GM18505 (cell line): ENCODE measurements around the gene SP2.

ENCODE experiments used
- ATAC-seq: cut with Tn5 transposase; IDR thresholded peaks from one replicate; pipeline ENCODE4 v1.9.1; 2021; ENCODE audit not compliant: unreplicated experiment
- POLR2A ChIP-seq: IDR thresholded peaks from 4 replicates; pipeline ENCODE4 v1.6.1; 2011; ENCODE audit warnings: borderline replicate concordance; ENCODE audit not compliant: insufficient read depth, insufficient read length; ENCODE audit errors: extremely low read depth

Gene SP2

DNA sequence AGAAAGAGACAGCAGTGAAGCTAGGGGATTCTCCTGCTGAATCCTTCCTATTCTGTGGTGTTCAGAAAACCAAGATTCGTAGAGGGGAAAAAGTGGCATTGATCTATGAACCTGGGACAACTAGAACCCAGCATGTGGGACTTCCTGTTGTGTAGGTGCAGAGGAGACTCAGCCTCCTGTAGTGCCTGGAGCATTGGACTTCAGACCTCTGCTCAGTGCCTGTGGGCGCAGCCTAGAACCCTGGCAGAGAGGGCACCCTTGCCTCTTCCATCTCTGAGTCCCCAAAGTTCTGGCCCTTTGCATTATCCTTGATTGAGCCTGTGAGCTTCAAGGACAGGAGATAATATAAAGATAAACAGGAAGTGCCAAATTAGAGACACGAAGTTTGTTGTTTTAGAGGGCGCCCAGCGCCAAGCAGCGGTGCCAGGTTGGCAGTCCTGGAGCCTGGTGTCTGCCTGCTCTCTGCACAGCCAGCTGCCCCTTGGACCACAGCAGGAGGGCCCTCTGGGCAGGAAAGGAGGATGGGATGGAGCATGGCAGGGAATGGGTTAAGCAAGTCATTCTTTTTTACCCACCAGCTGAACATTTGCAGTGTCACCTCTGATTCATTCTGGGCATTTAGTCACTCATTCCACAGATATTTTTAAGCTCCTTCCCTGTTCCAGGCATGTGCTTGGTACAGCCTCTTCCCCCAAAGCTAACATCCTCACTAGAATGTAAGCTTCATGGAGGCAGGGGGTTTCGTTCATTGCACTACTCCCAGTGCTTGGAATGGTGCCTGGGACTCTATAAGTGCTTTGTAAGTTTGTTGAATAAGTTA lies 33.2 kb upstream of the SP2 start:
- ATAC-seq = no peak
- TF ChIP-seq POLR2A = no peak

- ATAC-seq = no peak
- TF ChIP-seq POLR2A = no peak
Observed at GRCh38 chr17:47864791-47865216, 31.2 kb upstream of the SP2 start.

- no peak for ATAC-seq
- no peak for TF ChIP-seq POLR2A
Observed at GRCh38 chr17:47866941-47867340, 29.1 kb upstream of the SP2 start.

DNA sequence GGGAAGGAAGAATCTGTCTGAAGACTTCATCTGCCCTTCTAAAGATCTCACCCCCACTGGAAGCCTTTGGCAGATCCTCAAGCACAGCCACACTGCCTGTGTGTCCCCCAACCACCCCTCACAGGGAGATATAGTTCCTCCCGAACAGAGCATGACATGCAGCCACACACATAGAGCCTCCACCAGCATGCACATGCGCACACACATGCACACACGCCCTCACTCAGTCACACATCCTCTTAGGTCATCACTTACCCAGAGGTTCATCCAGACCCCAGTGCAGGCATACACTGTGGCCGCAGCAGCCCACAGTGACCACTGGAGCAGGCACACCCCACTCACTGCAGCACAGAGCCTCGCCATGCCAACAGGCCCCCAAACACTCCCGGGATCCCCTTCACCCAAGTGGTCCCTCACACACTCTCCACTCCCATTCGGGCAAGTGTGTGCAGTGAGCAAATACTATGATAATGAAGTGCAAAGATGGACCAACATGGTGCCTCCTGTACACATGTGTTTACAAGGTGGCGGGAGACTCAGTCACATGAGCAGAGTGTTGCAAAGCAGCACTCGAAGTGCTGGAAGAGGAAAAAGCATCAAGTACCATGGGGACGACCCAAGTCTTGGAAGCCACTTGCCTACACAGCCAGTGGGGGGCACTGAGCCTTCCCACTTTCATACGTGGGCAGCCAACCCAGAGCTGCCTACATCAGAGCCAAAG lies 28.1 kb upstream of the SP2 start:
- ATAC-seq = no peak
- TF ChIP-seq POLR2A = no peak

GRCh38 chr17:47869114-47869513 lies 26.9 kb upstream of the SP2 start:
- ATAC-seq = no peak
- no peak for TF ChIP-seq POLR2A

DNA sequence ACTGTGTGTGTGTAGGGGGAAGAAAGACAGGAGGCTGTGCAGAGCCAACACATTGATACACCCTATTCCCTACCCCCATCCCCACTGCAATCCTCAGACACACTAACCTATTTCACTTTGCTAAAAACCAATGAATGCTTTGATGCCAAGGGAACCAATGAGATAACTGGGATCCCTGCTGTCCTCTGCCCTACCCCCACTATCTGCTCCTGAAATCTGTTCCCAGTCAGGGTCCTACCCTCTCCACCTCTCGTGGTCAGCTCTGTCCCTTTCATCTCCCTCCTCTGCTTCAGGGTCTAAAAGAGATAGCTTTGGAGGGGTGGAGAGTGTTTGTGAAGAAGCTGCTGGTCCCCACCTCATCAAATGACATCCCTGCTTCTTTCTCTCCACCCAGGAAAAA lies 26.0 kb upstream of the SP2 start:
- TF ChIP-seq POLR2A = no peak
- no peak for ATAC-seq

DNA sequence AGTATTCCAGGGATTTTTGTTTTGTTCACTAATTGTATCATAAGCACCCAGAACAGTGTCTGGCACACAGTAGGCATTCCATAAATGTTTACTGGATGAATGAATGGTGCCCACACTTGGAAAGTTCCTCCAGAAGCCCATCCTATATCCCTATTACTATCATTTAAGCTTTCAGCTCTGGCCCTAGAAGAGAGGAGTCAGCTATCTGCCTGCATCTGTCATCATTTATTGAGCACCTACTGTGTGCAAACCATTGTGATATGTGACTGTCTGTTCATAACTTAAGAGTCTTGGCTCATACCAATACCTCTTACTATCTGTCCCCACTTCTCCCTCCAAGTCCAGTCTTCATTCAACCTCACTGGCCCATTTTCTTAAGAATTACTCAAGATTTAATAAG lies 25.0 kb upstream of the SP2 start:
- ATAC-seq = no peak
- TF ChIP-seq POLR2A = no peak

- ATAC-seq = no peak
- TF ChIP-seq POLR2A = no peak
Observed at GRCh38 chr17:47872019-47872650, 23.9 kb upstream of the SP2 start.

- TF ChIP-seq POLR2A = no peak
- ATAC-seq = no peak
Observed at GRCh38 chr17:47872651-47873161, 23.3 kb upstream of the SP2 start.

DNA sequence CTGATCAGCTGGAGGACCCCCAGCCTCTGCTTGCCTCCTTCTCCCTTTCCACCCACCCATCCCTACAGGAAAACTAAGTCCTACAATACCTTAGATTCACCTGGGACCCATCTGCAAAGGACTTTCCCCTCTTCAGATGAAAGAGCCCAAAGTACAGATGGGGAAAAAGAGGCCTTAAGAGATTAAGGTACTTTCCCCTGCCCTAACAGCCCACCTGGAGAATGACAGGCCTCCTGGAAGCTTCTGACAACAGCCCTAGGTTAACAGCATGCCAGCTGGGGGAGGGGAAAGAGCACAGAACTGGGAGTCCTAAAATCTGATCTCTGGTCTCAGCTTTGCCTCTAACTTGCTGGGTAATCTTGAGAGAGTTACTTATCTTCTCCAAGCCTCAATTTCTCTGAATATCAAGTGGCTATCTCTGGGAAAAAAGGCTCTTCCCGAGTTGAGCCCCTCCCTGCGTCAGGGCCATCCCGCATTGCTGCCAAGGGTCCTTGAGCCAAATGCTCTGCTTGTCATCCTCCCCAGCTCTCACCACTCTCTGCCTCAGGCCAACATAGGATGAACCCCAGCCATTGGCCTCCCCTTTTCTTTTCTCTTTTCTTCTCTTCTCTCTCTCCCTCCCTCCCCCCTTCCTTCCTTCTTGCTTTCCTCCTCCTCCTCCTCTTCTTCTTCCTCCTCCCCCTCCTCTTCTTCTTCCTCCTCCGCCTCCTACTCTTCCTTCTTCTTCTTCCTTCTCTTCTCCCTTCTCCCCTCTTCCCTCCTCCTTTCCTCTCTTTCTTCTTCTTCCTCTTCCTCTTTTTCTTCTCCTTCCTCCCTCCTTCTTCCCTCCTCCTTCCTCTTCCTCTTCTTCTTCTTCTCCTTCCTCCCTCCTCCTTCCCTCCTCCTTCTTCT lies 22.6 kb upstream of the SP2 start:
- no peak for ATAC-seq
- TF ChIP-seq POLR2A = no peak

DNA sequence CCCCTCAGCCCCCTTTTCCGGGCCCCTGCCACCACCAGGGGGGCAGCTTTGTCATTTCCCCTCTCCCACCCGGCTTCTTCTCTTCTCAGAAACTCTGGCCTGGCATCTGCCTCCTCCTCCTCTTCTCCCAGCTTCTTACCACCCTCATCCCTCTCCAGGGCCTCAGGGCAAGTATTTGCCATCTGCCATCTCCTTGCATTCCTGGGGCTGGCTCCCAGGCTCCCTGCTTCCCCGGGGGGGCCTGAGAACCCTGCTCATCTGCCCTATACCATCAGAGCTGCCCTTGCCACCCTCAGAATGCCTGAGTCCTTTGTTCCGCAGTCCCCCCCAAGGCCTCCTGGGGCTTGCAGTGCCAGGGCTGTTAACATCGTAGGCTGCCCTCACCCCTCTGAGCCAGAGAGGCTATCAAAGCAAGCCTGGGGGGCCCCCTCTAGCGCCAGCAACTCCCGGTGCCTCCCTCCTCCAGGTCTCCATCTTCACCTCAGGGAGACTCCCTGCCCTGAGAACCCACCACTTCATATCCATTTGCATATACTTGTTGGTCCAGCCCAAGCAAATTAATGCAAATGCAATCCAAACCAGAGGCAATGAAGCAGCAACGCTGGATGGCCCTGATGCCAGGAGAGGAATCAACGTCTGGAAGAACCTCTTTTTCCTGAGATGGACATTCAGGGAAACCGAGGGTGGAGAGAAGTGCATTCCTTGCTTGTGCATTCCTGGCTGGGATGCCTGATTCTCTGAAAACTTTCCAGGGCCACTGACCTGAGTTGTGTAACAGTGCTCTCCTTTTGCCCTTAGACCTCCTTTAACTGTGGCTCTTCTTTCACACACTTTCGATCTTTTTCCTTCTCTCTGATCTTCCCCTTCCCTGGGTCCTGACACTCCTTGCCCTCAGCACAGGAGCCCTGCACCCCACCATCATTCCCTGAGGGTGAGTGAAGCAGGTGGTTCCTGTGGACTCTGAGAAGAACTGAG lies 20.7 kb upstream of the SP2 start:
- TF ChIP-seq POLR2A = no peak
- ATAC-seq = no peak
